Neural progenitor cell (in vitro differentiated cells): Measurements from ENCODE around the gene RNU1-4.
"Not testable (repeated sequence)": the region's sequence is repeated elsewhere in the genome, so short reads cannot be mapped to it uniquely, and the experiment has no call there.

Experiments used
- EZH2 ChIP-seq: fragments of 200-600 bp; sonication (generic); IDR thresholded peaks from 2 replicates; pipeline ENCODE4 v1.6.1; 2017; ENCODE audit warnings: antibody characterized with exemption, mild to moderate bottlenecking, moderate library complexity
- EZH2phosphoT487 ChIP-seq: fragments of 200-600 bp; sonication (generic); IDR thresholded peaks from 2 replicates; pipeline ENCODE4 v1.6.1; 2017; ENCODE audit warnings: antibody characterized with exemption
- TF ChIP-seq, protein P1 (sequence below): fragments of 200-600 bp; sonication (generic); IDR thresholded peaks from 2 replicates; pipeline ENCODE4 v1.5.1; 2017; ENCODE audit warnings: antibody characterized with exemption, mild to moderate bottlenecking

DNA sequence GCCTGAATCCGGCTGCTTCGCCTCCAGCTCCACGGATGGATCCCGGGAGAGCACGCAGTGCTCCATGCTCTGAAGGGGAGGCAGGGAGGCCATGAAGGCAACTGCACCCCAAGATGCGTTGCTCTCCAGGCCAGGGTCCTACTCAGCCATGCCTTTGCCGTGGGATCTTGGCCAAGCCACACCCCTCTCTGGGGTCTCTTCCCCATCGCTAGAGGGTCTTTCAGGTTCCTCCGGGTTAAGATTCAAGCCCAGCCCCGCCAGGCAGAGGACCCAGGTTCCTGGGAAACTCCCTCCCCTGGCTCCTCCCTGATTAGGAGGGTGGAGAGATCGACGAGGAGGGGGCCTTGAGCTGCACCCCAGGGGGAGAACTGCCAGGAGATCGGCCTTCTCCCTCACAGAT lies 36.2 kb upstream of the RNU1-4 start:
- not testable (repeated sequence) for TF ChIP-seq EZH2, EZH2phosphoT487
- TF ChIP-seq, protein P1, sequence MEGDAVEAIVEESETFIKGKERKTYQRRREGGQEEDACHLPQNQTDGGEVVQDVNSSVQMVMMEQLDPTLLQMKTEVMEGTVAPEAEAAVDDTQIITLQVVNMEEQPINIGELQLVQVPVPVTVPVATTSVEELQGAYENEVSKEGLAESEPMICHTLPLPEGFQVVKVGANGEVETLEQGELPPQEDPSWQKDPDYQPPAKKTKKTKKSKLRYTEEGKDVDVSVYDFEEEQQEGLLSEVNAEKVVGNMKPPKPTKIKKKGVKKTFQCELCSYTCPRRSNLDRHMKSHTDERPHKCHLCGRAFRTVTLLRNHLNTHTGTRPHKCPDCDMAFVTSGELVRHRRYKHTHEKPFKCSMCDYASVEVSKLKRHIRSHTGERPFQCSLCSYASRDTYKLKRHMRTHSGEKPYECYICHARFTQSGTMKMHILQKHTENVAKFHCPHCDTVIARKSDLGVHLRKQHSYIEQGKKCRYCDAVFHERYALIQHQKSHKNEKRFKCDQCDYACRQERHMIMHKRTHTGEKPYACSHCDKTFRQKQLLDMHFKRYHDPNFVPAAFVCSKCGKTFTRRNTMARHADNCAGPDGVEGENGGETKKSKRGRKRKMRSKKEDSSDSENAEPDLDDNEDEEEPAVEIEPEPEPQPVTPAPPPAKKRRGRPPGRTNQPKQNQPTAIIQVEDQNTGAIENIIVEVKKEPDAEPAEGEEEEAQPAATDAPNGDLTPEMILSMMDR: not testable (repeated sequence)
